Stimulated activated CD8-positive, alpha-beta memory T cell treated with anti-CD3 and anti-CD28 coated beads, Interleukin-2, amount 100 ng/mL, for 48 hours (primary cell): ENCODE data around the gene SRGAP2C.
"Not testable (repeated sequence)": the region's sequence is repeated elsewhere in the genome, so short reads cannot be mapped to it uniquely, and the experiment has no call there.

Experiments
- DNase-seq, 2 donors: peaks; one replicate each; pipeline ENCODE4 v3.0.0-alpha.2; 2020; ENCODE audit warnings: low read depth in 2 of 2

The SRGAP2C gene

DNA sequence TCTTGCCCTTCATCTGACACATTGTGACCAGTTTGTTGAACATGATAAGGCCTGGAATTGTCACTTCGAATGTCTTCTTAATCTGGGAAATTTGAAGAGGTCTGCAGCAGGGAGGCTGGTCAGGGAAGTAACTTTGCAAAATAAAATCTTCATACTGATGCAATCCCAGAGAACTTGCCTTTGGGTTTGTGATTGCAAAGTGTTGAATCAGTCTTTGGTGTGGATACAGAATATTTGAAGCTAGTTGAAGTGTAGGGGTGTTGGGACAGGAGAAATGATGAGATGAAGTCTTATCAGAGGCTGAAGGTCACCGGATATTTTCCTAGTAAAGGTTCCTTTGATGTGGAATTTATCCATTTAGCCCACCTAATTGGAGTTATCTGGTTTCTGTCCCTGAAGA lies 42.1 kb downstream of the SRGAP2C start:
- DNase-seq = not testable (repeated sequence)

DNA sequence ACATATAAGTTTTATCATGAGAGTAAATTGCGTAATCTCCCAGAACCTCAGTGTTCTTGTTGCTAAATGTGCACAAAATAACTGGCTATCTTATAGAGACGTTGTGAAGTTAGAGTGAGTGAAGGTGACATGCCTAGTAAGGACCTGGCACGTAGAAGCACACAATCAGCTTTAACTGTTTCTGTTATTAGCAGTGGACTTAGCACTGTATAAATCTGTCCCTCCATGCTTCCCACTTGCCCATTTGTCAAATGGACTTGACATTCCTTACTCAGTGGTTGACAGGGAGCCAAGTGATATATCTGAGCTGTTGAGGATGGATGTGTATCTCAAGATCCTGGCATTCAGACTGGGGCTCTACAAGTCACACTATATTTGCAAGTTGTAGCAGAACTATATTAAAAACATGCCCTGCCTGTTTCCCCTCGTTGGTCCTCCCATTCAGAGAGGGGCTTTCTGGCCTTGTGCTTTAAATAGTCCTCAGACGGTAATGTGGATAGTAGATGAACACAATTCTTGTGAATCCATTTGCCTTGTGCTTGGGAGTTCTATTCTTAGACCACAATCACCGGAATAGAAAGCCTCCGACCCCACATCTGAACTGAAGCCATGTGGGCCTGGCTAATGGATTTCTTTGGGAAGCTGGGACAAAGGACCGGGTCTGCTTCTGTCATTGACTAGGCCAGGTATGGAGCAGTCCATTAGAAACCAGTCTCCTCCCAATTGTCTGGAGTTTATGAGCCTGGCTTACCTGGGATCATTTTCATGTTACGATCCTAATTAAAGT lies 43.0 kb downstream of the SRGAP2C start:
- not testable (repeated sequence) for DNase-seq

DNA sequence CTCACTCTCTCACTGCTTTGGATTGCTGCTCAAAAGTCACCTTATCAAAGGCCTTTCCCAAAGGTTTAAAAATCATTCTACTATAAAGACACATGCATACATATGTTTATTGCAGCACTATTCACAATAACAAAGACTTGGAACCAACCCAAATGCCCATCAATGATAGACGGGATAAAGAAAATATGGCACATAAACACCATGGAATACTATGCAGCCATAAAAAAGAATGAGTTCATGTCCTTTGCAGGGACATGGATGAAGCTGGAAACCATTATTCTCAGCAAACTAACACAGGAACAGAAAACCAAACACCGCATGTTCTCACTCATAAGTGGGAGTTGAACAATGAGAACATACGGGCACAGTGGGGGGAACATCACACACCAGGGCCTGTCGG lies 45.9 kb downstream of the SRGAP2C start:
- DNase-seq = not testable (repeated sequence)

DNA sequence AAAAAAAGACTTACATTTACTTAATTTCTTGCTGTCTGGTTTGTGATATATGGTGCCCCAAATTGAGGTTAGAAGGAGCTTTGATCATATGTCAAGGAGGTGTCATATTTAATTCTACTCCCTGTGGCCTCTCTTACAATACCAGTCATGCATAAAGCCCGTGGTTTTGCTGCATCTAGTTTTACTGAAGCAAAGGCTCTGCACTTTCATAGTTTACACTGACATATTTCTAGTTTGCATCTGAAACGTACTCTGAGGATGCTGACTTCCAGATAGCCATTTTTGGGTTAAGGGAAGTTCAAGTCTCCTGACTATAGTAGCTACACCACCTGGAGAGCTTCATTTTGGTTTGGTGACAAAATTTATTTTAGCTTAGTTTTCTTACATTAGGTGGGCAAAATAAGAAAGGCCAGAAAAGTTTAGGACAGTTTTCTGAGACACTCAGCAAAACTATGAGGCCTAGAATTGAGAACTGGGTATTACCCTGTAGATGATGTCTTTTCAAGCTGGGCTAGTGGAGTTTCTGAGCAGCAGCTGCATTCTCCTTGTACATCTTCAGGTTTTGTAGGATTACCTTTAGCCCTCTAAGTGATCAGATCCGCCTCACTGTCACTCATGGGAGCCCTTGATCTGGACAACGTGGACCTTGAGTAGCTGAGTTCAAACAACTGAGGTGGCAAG lies 47.8 kb downstream of the SRGAP2C start:
- not testable (repeated sequence) for DNase-seq

DNA sequence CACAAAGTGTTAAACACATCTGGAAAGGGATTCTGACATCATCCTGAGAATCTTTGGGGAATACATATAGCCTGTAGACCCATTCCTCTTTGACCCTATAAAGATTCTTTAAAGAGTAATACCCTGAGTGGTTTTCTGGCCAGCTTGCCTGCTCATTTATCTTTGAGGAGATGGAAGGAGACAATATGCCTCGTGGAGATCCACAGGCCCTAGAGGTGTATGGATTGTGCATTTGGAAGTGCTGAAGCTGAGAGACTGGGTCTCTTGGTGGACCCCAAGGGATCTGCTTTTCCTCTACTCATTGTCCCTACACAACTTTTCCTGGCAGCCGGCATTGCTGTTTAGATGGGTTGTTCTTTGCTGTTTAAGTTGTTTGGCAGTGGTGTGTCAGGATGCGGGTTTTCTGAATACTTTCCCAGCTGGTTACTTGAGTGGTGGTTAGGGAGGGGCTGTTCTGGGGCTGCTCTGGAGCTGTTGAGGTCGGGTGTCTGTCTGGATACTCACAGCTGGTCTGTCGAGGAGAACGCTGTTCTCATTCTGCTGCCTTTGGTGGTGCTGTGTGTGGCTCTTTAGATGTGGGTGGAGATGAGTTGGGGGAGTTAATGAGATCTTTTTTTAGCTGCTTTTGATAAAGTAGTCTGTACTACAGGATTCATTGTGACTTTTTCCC lies 49.5 kb downstream of the SRGAP2C start:
- DNase-seq = not testable (repeated sequence)

DNA sequence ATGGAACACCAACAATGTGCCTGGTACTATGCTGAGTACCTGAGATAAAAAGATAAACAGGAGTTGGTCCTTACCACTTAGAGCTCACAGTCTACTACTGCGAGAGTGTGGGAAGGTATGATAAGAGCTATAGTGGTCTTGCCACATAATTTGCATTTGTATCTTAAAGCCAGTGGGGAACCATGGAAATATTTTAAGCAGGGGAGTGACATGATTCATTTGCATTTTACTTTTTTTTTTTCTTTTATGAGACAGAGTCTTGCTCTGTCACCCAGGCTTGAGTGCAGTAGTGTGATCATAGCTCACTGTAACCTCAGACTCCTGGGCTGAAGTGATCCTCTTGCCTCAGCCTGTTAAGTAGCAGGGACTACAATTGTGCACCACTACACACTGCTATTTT lies 53.6 kb downstream of the SRGAP2C start:
- not testable (repeated sequence) for DNase-seq

DNA sequence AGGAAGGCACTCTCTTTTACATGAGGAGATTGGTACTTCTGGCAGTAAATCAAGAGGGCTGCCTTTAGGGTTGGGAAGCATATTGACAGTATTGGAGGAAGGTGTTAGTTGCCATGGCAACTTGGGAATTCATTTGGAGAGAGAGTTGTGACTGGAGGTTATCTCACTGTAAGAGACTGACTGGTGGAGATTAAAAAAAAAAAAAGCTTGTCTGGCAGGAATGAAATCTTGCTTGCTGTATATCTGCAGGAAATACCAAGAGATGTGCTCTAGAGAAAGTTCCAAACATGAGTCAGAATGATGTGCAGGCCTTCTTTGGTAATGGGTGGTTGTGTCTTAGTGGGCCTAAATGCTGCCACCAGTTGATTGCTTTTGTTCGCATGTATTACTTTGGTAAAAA lies 59.1 kb downstream of the SRGAP2C start:
- not testable (repeated sequence) for DNase-seq

DNA sequence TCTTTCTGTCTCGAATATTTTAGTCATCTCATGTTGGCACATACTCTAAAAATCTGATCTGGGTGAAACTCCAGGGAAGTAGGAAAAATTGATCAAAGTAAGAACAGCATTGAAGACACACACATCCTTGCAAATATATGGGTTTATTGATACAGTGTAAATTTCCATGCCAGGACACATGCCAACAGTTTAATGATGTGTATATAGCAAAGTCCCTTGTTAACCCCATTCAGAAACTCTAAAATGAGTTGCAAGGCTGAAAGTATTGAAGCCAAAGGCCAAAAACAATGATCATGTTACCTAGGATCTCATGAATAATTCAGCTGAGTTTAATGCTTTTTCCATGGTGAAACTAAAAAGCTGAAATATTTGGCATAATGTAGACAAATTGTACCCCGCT lies 61.6 kb downstream of the SRGAP2C start:
- not testable (repeated sequence) for DNase-seq

DNA sequence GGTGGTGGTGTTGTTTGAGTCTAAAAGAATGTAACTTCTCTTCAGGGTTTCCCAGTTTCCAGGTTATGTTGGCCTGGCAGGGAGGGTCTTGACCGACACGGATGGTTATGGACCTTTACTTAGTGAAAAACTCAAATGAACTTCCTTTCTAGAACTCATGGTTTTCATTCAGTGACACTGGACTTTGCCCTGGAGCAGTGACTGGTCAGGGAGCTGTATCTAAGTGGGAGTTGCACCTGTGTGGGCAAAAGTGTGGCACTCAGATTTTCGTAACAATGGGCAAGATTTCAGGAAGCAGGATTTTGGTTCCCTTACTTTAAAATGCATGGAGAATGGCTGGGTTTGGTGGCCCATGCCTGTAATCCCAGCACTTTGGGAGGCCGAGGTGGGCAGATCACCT lies 67.9 kb downstream of the SRGAP2C start:
- not testable (repeated sequence) for DNase-seq

DNA sequence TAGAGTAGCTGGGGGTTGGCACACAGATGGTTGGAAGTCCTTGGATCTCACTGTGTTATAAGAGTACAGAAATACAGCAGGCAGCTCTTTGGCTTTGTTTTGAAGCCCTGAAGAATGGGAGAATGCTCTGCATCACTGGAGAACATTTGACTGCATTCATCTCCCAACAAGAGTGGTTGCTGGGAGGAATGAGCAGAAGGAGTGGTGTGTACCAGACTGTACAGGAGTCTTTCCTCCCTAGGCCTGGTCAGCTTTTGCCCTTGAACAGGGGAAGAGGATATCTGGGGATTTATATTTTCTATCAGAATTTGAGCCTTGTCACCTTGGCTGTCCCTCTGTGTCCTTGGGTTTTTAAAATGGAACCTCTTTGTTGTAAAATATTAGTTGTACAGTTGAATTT lies 69.8 kb downstream of the SRGAP2C start:
- DNase-seq = not testable (repeated sequence)

DNA sequence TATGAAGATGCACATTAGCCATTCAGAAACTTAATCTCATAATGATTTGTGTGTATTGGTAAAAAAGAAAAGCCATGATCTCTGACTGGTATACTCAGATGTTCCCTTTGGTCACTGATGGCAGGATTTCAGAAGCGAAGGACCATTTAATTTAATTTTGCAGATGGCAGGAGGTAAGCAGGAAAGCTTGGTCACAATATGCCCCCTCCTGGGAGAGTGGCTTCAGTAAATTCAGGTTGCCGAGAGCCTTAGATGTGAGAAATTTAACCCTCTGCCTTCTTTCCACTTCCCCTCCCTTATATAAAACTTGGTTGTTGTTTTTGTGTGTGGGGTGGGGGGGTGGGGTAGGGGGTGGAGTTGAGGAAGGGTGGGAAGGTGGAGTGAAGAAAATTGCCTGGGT lies 72.9 kb downstream of the SRGAP2C start:
- not testable (repeated sequence) for DNase-seq

DNA sequence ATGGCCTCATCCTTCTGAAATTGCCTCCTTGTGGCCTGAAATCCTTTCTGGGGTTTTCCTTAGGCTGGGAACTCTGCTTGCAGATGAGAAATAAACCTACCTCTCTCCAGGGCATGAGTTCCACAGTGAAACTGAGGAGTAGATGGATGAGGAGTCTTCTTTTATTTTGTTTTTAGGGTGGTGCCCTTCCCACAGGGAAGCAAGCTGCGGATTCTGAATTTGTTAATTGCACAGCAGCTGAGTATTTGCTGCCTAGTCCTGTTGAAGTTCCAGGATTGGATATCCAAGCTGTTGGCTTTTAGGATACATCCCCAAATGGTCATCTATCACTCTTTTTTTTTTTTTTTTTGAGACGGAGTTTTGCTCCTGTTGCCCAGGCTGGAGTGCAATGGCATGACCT lies 73.4 kb downstream of the SRGAP2C start:
- not testable (repeated sequence) for DNase-seq

DNA sequence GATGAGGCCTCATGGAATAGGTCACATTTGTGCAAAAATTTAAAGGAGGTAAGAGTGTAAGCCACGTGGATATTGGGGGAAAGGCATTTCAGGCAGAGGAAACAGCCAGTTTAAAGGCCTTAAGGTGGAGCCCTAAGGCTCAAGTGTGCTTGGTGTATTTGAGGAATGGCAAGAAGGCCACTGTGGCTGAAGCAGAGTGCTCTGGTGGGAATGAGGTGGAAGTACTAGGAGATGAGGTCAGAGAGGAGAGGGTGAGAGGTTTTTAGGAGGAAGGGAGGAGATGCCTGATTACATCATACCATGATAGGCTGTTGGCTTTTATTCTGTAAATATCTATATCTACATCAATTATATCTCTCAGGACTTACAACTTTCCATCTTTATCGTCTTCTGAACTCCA lies 75.4 kb downstream of the SRGAP2C start:
- DNase-seq = not testable (repeated sequence)

DNA sequence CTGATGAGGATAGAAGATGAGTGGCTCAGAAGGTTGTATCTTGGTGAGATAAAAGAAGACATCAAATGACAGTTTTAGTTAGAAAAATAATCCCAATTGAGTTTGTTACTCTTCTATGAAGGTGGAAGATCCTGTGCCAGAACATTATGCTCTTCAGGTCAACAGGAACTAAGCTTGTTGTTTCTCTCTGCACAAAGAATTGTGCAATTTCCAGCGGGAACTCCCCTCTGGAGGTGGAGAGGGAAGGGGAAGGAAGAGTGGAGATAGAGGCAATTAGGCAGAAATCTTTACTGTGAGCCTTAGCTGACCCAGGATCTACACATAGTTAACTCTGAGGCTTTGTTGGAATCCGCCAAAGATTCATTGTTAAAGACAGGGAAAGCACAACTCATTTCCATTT lies 77.4 kb downstream of the SRGAP2C start:
- not testable (repeated sequence) for DNase-seq

DNA sequence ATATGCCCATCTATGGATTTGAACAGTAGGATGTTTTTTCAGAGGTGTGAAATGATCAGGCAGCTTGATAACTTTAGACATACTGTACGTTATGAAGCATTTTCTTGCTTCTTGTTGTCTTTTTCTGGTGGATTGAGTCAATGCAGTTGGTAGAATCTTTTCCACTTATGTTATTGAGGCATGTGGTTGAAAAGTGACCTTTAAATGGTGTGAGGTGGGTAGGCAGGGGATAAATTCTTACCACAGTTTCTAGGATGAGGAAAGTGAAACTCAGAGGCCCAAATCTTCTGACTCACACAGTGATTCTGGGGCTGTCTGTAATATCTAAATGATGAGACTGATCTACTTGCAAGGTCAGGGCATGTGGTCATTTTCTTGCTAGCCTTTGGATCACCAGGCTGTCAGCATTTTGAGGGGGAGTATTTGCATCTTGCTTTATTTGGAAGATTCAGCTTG lies 79.0 kb downstream of the SRGAP2C start:
- DNase-seq = not testable (repeated sequence)

DNA sequence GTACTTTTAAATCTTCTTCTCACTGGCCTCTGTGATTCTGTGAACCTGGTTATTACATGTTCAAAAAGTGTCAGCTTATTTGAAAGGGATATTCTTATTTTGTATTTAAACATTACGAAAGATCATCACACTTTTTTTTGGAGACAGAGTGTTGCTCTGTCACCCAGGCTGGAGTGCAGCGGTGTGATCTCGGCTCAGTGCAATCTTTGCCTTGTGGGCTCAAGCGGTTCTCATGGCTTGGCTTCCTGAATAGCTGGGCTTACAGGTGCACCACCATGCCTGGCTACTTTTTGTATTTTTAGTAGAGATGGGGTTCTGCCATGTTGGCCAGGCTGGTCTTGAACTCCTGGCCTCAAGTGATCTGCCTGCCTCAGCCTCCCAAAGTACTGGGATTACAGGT lies 82.3 kb downstream of the SRGAP2C start:
- DNase-seq = not testable (repeated sequence)

DNA sequence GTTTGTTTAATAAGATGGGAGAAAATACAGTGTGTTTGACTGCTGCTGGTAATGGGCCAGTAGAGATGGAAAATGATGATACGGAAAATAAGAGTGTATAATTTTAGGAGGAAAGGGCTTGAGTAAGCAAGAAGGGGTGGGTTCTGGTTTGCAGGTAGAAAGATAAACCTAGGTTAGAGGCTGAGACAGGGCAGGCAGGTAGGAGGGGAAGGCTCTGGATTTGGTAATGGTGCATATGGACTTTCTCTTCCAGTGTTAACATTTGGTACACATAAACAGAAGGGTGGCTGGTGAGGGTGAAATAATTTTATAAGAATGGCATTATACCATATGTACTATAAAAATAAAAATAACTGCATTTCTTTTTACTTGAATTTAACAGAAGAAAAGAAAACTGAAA lies 84.5 kb downstream of the SRGAP2C start:
- DNase-seq = not testable (repeated sequence)

DNA sequence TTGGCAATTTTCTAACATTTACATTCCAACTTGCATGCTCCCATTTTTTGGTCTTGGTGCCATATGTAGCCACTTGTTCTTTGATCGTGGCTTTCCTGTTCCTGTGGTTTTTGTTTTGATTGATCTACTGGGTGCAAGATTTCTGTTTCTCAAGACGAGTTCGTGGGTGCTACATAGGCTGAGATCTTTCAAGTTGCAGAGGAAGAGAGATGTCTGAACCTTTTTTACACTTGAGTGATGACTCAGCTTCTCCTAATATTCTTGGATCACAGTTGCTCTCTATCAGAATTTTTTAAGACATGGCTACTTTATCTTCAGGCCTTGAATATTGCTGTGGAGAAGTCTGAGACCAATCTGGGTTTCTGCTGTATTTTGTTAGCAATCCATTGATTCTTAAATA lies 85.2 kb downstream of the SRGAP2C start:
- not testable (repeated sequence) for DNase-seq

DNA sequence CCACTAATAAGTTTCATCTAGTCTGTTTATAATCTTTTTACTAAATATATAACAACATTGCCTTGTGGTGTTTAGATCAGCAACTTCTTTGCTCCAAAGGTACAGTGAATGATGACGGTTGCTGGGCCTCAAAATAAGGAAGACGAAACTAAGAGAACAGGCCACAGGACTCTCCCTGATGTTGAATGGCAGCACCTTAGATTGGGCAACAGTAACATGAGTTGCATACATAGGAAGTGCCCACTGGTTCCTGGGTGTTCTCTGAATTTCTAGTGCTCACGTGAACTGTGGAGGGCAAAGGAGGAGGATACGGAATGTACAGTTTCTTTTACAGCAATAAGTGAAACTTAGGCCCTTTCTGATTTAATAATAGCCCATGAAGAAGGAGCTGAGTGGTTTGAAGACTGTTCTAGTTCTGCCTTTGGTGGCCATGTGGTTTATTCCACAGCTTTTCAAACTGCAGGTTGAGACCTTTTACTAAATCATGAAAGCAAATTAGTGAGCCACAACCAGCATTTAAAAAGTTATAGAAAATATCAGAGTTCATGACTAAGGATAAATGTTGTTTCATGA lies 86.5 kb downstream of the SRGAP2C start:
- not testable (repeated sequence) for DNase-seq

DNA sequence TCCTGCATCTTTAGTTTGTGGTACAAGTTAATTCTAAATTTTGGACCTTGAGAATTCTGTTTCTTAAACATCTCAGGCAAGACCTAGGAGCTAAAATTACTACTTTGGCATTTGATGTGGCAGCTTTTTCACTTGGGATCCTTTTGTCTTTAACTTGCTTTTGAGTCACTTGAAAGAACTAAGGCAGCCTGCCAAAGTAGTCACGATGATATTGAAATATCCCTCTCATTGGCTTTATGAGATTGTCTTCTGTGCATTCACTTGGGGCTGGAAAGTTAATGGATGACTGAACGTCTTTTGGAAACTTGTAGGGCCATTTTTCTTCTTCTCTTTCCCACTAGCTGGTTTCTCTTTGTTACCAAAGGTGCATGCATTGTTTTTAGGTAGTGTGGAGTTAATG lies 90.7 kb downstream of the SRGAP2C start:
- not testable (repeated sequence) for DNase-seq

DNA sequence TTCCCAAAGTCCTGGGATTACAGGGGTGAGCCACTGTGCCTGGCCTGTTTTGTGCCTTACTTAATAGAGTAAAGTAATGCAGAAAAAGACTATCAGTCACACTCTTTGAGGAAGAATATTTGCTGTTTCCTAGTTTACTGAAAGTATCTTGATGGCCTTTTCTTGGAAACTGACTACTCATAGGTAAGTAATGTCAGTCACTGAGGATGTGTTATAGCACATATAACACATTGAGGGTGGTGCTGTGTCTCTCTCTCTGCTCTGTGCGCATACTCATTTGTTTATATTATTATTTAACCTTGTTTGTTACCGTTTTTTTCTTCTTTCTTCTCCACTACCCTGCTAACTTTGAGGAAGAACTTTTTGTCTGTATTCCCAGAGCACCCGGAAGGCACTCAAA lies 93.4 kb downstream of the SRGAP2C start:
- not testable (repeated sequence) for DNase-seq
